GM21717 (cell line): ENCODE results near the gene FOXG1.

Experiments
- ATAC-seq: cut with Tn5 transposase; IDR thresholded peaks from one replicate; pipeline ENCODE4 v1.9.1; 2021; ENCODE audit warnings: mild to moderate bottlenecking, moderate library complexity; ENCODE audit not compliant: unreplicated experiment

The FOXG1 gene

DNA sequence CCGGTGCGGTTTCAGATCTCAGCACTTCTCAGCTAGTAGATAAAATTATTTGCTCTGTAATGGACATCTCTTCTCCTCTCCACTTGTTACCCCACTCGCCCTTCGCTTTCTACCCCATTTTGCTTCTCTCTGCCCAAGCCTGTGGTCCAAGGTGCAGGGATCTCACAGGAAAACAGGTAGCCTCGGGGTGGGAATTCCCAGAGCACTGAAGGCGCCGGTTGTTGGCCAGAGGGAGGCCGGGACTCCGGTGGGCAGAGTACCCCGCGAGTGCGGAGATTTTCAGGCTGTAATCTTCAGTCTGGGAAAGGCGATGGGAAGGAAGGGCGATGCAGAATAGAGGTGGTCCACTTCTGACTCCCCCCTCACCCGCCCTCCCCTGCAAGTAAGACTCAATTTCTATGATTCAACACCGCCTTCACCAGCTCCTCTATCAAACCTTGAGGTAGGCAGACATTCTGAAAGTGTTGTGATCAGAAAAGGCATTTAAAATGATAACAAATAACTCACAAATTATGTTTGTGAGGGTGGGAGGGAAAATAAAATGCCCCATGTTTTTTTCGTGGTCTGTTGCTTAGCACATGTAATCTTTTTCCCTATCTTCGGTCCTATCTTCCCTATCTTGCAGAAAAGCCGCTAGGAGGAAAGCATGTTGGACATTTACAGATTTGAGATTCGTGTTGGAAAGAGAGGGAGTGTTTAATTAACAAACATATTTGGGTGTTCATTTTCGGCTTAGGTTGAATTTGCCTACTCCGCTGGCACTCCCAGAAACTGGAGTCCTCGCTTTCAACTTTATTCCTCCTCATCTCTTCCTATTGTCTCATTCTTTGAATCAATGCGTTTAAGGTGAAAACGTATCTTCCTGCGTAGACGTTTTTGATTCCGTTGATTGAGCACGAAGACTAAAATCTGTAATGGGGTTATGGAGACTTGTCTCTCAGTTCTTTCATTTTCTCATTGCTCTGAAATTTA, 8.5 kb downstream of the FOXG1 start:
- ATAC-seq = no peak

DNA sequence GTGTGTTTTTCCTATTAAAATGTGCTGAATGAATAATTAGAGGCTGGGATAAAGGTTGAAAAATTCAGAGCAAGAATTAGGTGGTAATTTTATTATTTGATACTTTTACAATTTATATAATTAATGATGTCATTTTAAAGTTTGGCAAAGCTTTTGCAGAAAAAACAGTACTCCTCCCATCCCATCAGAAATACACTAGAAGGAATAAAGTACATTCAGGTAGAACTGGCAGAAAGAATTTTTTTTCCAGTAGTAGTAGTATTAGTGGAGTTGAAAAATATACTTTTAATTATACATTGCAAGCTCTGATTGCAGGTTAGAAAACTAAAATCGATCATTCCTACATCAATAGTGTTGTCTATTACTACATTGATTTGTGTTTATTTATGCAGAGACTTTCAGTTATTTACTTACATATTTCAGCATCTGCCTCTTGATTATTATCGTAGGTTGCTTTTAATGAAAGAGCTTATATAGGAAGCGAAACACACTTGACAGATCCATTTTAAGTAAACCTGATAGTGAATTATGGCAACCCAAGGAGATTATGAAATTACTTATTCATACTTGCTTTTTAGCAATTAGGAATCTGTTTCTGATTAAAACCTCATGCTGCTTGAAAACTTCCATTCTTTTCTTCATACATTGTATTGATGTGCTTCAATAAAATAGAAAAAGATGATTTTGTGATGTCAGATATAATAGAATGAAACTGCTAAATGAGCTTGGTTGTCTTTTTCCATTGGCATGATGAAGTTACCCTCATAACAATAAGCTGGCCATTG, 10.1 kb downstream of the FOXG1 start:
- no peak for ATAC-seq

DNA sequence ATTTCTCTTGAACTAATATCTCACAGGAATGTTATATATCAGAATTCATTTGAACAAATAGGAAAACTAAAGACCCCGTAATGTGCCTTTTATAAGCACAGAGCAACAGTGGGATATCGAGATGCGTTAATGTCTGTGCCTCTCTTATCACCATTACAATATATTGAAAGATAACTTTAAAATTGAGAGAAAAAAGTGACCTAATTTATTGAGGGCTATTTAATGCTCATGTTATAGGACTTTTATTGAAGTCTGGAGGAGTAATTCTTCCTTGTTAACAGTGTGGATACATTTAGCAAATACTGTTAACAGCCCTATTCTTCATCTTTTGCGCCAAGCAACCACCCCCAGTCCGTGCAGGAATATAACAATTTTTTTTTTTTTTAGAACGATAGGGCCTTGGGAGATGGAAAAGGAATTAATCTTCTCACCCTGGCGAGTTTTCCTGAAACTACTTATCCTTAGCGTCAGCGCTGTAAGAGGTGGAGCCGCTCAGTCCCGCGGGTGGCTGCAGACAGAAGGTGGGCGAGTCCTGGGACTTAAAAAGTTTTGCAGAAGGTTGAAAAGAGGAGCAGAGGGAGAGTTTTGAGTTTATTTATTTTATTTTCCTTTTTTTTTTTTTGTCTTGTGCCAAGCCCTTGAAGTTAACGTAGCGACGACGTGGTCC, 11.0 kb downstream of the FOXG1 start:
- no peak for ATAC-seq

DNA sequence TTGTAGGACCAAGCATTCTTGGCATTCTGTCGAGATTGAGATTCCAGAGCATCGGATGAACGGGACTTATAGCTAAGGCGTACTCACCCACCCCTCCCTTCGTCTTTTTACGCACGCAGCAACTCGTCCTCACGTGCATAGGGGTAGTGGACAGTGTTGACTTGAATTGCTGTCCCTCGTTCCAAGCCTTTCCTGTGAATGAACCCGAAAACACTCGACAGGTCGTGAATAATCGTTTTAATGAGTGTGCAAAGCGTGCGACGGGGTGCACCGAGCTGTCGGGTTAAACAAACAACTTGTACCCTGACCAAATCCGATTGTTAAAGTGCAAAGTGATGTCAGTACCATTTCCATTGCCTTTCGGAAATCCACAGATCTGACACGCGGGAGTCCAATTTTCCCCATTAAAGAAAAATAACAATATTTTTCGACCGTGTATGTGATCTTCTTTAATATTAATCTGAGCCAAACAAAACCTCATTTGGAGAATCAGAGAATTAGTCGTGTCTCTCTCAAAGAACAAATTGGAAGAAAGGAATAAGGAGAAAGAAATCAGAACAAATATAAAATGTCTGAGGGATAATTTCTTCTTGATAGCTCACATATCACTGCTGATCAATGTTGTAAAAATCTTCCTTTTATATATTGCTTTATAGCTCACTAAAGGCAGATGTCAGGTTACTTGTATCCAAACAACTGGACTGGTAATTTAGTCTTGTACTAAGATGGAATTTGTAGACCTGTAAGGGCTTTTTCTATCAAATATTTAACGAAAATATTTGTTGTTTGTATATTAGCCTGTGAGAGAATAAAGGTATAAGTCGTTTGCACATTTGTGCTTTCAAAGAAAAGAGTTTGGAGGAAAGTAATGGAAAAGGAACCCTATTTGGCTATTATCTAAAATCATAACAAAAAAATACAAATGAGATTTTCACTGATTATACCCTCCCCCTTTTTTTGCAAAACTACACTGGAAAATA, 11.8 kb downstream of the FOXG1 start:
- ATAC-seq = no peak

DNA sequence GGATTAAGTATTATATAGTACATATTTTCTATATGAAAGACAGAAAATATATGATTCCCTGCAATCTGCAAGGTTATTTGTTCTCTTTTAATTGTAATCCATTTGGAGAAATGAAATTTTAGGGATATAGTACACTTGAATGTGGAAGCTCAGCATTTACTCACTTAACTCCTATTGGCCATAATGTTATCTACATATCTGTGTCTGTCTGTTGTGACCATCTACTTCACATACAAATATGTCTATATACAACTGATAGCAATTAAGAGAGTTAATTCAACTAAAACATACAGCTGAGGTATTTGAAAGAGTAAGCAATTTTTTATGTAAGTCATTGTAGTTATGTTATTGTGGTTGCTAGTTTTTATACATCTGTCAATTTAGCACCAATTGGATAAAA, 12.9 kb downstream of the FOXG1 start:
- no peak for ATAC-seq

GRCh38 chr14:28780843-28781820, 14.5 kb downstream of the FOXG1 start:
- no peak for ATAC-seq

DNA sequence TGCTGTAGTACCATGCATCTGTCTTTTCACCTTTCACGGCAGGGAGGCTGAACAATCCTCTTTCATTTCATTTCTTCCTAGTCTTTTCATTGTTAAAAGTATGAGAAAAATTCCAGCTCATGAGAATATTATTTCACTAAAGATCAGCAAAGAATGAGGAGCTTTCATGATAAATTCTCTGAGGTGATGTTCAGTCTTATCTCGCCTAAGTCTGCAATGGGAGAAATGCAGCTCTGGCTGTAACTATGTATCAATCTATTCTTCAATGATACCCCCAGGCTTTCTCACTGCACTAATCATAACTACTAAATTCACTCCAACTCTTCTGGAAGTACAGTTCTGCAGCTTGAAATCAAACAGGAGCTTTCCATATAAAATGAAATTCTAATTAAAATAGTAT, 15.7 kb downstream of the FOXG1 start:
- no peak for ATAC-seq

GRCh38 chr14:28783664-28784063, 17.1 kb downstream of the FOXG1 start:
- no peak for ATAC-seq

- ATAC-seq = no peak
Measured at GRCh38 chr14:28784096-28785048, 17.8 kb downstream of the FOXG1 start.

DNA sequence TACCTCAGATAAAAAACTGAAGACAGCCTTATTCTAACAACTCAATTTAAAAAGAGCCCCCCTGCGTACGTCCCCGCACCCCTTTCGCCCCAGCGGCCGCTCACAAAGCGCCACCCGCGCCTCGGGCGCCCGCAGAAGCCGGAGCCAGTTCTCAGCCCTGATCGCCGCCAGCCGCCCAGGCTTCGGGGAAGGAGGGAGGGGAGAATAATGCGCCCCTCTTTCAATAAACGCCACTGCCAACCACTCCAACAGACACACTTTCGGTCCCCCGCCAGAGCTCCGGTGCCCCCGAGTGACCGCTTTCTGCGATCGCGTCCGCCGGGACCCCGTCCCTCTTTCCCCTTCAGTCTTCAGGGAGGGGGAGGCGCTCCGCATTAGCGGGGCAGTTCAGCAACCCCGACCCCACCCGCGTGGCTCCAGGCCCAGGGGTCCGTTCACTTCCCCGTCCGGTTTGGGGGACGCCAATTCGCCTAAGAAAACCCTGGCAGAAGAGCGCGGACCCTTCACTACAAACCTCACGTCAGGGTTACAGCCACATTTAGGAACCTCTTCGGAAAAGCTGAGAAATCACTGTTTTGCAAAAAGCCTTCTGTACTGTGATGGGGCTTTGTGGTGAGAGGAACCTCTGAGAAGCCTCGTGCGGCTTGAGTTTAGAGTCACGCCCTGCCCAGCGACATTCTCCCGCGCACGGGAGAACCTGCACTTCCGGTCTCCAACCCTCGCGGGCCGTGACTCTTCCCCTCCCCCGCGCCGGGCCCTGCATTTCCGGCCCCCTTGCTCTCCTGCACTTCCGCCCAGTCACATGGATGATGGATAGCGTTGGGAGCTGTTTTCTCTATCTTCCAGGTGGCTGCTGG, 18.7 kb downstream of the FOXG1 start:
- ATAC-seq = no peak

GRCh38 chr14:28807518-28807917, 40.9 kb downstream of the FOXG1 start:
- ATAC-seq = no peak

- no peak for ATAC-seq
Measured at GRCh38 chr14:28813810-28814209, 47.2 kb downstream of the FOXG1 start.
